Caco-2 (cell line): ENCODE data around the gene MACROH2A2. TPM values are rescaled to one million over a fixed set of nuclear protein-coding genes. Genes with fewer than 3 reads are reported as not detected.

Experiments
- BruUV-seq: library from RNA; stranded (reverse); fragments of 400-500 nt; replicated peaks from 2 replicates; lab custom pipeline; 2021; lab: Mats Ljungman, UMichigan
- CTCF ChIA-PET: fragments of 300-600 bp; sonication (Branson Sonifier 250); formaldehyde crosslinking; loops from one replicate; lab custom pipeline; 2022; ENCODE audit warnings: antibody characterized with exemption; lab: Charles Lee
- POLR2A ChIA-PET: fragments of 300-600 bp; sonication (Branson Sonifier 250); formaldehyde crosslinking; loops from one replicate; lab custom pipeline; 2022; ENCODE audit warnings: antibody characterized with exemption; lab: Charles Lee
- DNase-seq, 2 experiments: peaks; one replicate each; pipeline versions ENCODE4 v3.0.0 to v3.0.0-alpha.2; 2020 to 2022
- H3K27me3 ChIP-seq: replicated peaks from 2 replicates; pipeline ENCODE4 v1.6.0; 2011; ENCODE audit warnings: low read length; ENCODE audit not compliant: control insufficient read depth, insufficient read depth
- H3K36me3 ChIP-seq: 2 replicates; pipeline ENCODE4 v1.5.1; 2011; ENCODE audit warnings: low read length; ENCODE audit not compliant: control insufficient read depth, insufficient read depth
- H3K4me1 ChIP-seq: fragments of 250-450 bp; sonication (Bioruptor Pico); 2 replicates; pipeline ENCODE4 v1.5.1; 2020; ENCODE audit warnings: mild to moderate bottlenecking
- H3K4me3 ChIP-seq: 2 replicates; pipeline ENCODE4 v1.5.1; 2011; ENCODE audit warnings: low read depth, mild to moderate bottlenecking, control low read depth, low read length
- H3K9me3 ChIP-seq: fragments of 250-450 bp; sonication (Bioruptor Pico); 2 replicates; pipeline ENCODE4 v1.5.1; 2020; ENCODE audit warnings: mild to moderate bottlenecking, moderate library complexity
- H3K27ac Mint-ChIP-seq: one replicate; pipeline ENCODE4 v1.8.0; 2022; ENCODE audit warnings: mixed read lengths; ENCODE audit not compliant: unreplicated experiment
- H3K27me3 Mint-ChIP-seq: one replicate; pipeline ENCODE4 v1.8.0; 2022; ENCODE audit warnings: mixed read lengths; ENCODE audit not compliant: insufficient read depth, unreplicated experiment
- H3K36me3 Mint-ChIP-seq: one replicate; pipeline ENCODE4 v1.8.0; 2022; ENCODE audit warnings: mild to moderate bottlenecking, mixed read lengths; ENCODE audit not compliant: insufficient read depth, unreplicated experiment
- H3K4me1 Mint-ChIP-seq: one replicate; pipeline ENCODE4 v1.8.0; 2022; ENCODE audit warnings: low read depth, mixed read lengths; ENCODE audit not compliant: unreplicated experiment
- H3K4me3 Mint-ChIP-seq: one replicate; pipeline ENCODE4 v1.8.0; 2022; ENCODE audit warnings: mild to moderate bottlenecking, moderate library complexity, mixed read lengths; ENCODE audit not compliant: unreplicated experiment
- H3K9me3 Mint-ChIP-seq: one replicate; pipeline ENCODE4 v1.8.0; 2022; ENCODE audit warnings: mixed read lengths; ENCODE audit not compliant: unreplicated experiment
- CTCF ChIP-seq, 2 experiments: fragments of 200-600 bp in 1 of 2; IDR thresholded peaks; 1 replicate in 1 of 2; 2 replicates in 1 of 2; pipeline versions ENCODE4 v1.5.1 to v1.8.0; 2011 to 2022; ENCODE audit warnings: antibody characterized with exemption in 1 of 2, control low read depth in 1 of 2, inconsistent platforms in 1 of 2, low read depth in 1 of 2, low read length in 1 of 2, mild to moderate bottlenecking in 1 of 2, moderate library complexity in 1 of 2; ENCODE audit not compliant: insufficient read depth in 1 of 2, severe bottlenecking in 1 of 2, unreplicated experiment in 1 of 2
- intact Hi-C: fragments of 100-400 bp; cut with micrococcal nuclease; formaldehyde crosslinking; loops from one replicate; pipeline ENCODE4 v1.10.0; 2022; ENCODE audit not compliant: unreplicated experiment
- total RNA-seq: library from RNA; stranded (reverse); gene quantifications from 2 replicates; pipeline ENCODE4 v1.2.3, GENCODE V29; 2022

MACROH2A2 gene
- total RNA-seq, 1 experiment from 2014 or later, result 6.1 TPM

- Histone ChIP-seq H3K4me3 (no peak overlapping the region), H3K4me1 (peaks cover 13% of the 10 kb centered on the region; the same call in 1 of the 2 replicates), H3K27me3 (peaks cover 10% of the 10 kb centered on the region), H3K36me3 (no peaks in the 10 kb centered on the region), H3K9me3 (no peaks in the 10 kb centered on the region)
- Mint-ChIP-seq H3K27ac (no peak overlapping the region), H3K27me3 (peaks cover 39% of the 10 kb centered on the region), H3K9me3 (no peaks in the 10 kb centered on the region), H3K4me1 (peaks cover 6% of the 10 kb centered on the region), H3K36me3 (no peaks in the 10 kb centered on the region), H3K4me3 (no peak overlapping the region)
- TF ChIP-seq CTCF (IDR thresholded peaks at IDR 0.05; ENCODE audit: insufficient read depth in 1 of 2, low read depth in 1 of 2, low read length in 1 of 2, severe bottlenecking in 1 of 2, unreplicated experiment in 1 of 2), result no peak
- no peak for DNase-seq
- CTCF ChIA-PET, result no interaction called here
- intact Hi-C loops, result no loop called here
- no TSS peak for BruUV-seq
- POLR2A ChIA-PET, result no interaction called here
These were observed 4.7 kb downstream of the MACROH2A2 start for GRCh38 chr10:70057306-70057705.

- Histone ChIP-seq H3K4me1 (no peaks in the 10 kb centered on the region), H3K36me3 (no peaks in the 10 kb centered on the region), H3K4me3 (no peak overlapping the region), H3K9me3 (no peaks in the 10 kb centered on the region), H3K27me3 (no peaks in the 10 kb centered on the region; the same call in 1 of the 2 replicates)
- no peak for DNase-seq
- ChIA-PET CTCF (no interaction called here), POLR2A (no interaction called here)
- no TSS peak for BruUV-seq
- Mint-ChIP-seq H3K27me3 (peaks cover 31% of the 10 kb centered on the region), H3K4me3 (no peak overlapping the region), H3K36me3 (no peaks in the 10 kb centered on the region), H3K9me3 (no peaks in the 10 kb centered on the region), H3K27ac (no peak overlapping the region), H3K4me1 (no peaks in the 10 kb centered on the region)
- intact Hi-C loops, result no loop called here
- peak; percentile 18 to 21 for TF ChIP-seq CTCF (IDR thresholded peaks at IDR 0.05; ENCODE audit: insufficient read depth in 1 of 2, low read depth in 1 of 2, low read length in 1 of 2, severe bottlenecking in 1 of 2, unreplicated experiment in 1 of 2)
These were observed 7.7 kb downstream of the MACROH2A2 start for GRCh38 chr10:70060389-70060788.

- H3K27me3 Mint-ChIP-seq, result peaks cover 24% of the 10 kb centered on the region
- POLR2A ChIA-PET, result no interaction called here
- intact Hi-C loops, result no loop called here
- no peak overlapping the region for H3K4me3 ChIP-seq
- H3K27ac Mint-ChIP-seq, result no peak overlapping the region
- CTCF ChIA-PET, result interaction anchor here (0.5 to 1.2 kb wide), 2 partner anchors 76 to 105 kb away, joined by 3 read pairs; no protein-coding TSS in a partner anchor
- H3K4me3 Mint-ChIP-seq, result no peak overlapping the region
- no peaks in the 10 kb centered on the region for H3K4me1 Mint-ChIP-seq
- no peaks in the 10 kb centered on the region for H3K4me1 ChIP-seq
- H3K36me3 ChIP-seq, result no peaks in the 10 kb centered on the region
- no peak for TF ChIP-seq CTCF (IDR thresholded peaks at IDR 0.05; ENCODE audit: insufficient read depth in 1 of 2, low read depth in 1 of 2, low read length in 1 of 2, severe bottlenecking in 1 of 2, unreplicated experiment in 1 of 2)
- no peak for DNase-seq
- no peaks in the 10 kb centered on the region for H3K9me3 Mint-ChIP-seq
- BruUV-seq, result no TSS peak
- H3K36me3 Mint-ChIP-seq, result no peaks in the 10 kb centered on the region
- no peaks in the 10 kb centered on the region for H3K9me3 ChIP-seq
- H3K27me3 ChIP-seq, result no peaks in the 10 kb centered on the region; the same call in 1 of the 2 replicates
These were observed 10.9 kb downstream of the MACROH2A2 start for GRCh38 chr10:70063418-70064098.
